Hepatocyte (in vitro differentiated cells): ENCODE results near the gene SLC17A5. TPM values are rescaled to one million over a fixed set of nuclear protein-coding genes. Genes with fewer than 3 reads are reported as not detected.

Source experiments
- DNase-seq: peaks from one replicate; pipeline ENCODE4 v3.0.0-alpha.2; 2016; ENCODE audit warnings: low spot score
- H2AFZ ChIP-seq: fragments of 200-600 bp; sonication (generic); 2 replicates; pipeline ENCODE4 v1.6.0; 2016; ENCODE audit warnings: antibody characterized with exemption, mild to moderate bottlenecking
- H3K27ac ChIP-seq: fragments of 200-600 bp; sonication (generic); 2 replicates; pipeline ENCODE4 v1.5.1; 2016; ENCODE audit warnings: mild to moderate bottlenecking
- H3K27me3 ChIP-seq: fragments of 200-600 bp; sonication (generic); 2 replicates; pipeline ENCODE4 v1.6.1; 2016
- H3K36me3 ChIP-seq: fragments of 200-600 bp; sonication (generic); replicated peaks from 2 replicates; pipeline ENCODE4 v1.5.1; 2016; ENCODE audit warnings: low read depth; ENCODE audit not compliant: insufficient read depth
- H3K4me1 ChIP-seq: fragments of 200-600 bp; sonication (generic); 2 replicates; pipeline ENCODE4 v1.5.1; 2016; ENCODE audit warnings: mild to moderate bottlenecking, moderate library complexity; ENCODE audit not compliant: insufficient read depth
- H3K4me2 ChIP-seq: fragments of 200-600 bp; sonication (generic); 2 replicates; pipeline ENCODE4 v1.6.0; 2016
- H3K4me3 ChIP-seq: fragments of 200-600 bp; sonication (generic); 2 replicates; pipeline ENCODE4 v1.5.1; 2016; ENCODE audit warnings: mild to moderate bottlenecking
- H3K79me2 ChIP-seq: fragments of 200-600 bp; sonication (generic); 2 replicates; pipeline ENCODE4 v1.6.0; 2017; ENCODE audit warnings: mild to moderate bottlenecking
- H3K9me2 ChIP-seq: fragments of 200-600 bp; sonication (generic); replicated peaks from 2 replicates; pipeline ENCODE4 v1.6.0; 2017; ENCODE audit warnings: mild to moderate bottlenecking; ENCODE audit not compliant: insufficient read depth
- H3K9me3 ChIP-seq: fragments of 200-600 bp; sonication (generic); 2 replicates; pipeline ENCODE4 v1.5.1; 2016; ENCODE audit warnings: low read depth, mild to moderate bottlenecking
- H4K20me1 ChIP-seq: fragments of 200-600 bp; sonication (generic); 2 replicates; pipeline ENCODE4 v1.6.0; 2016; ENCODE audit warnings: mild to moderate bottlenecking; ENCODE audit not compliant: insufficient read depth, poor library complexity, severe bottlenecking
- EZH2 ChIP-seq: fragments of 200-600 bp; sonication (generic); IDR thresholded peaks from 2 replicates; pipeline ENCODE4 v1.6.1; 2016; ENCODE audit warnings: antibody characterized with exemption, mild to moderate bottlenecking, borderline replicate concordance
- EZH2phosphoT487 ChIP-seq: fragments of 200-600 bp; sonication (generic); IDR thresholded peaks from one replicate; pipeline ENCODE4 v1.6.1; 2018; ENCODE audit warnings: antibody characterized with exemption, mild to moderate bottlenecking, low read depth, moderate library complexity; ENCODE audit not compliant: unreplicated experiment, severe bottlenecking
- WGBS: methylation state at CpG from one replicate; pipeline ENCODE4 v1.1.6; 2016; ENCODE audit warnings: low lambda C conversion rate; ENCODE audit errors: missing lambda C conversion rate; 5-methylcytosine and 5-hydroxymethylcytosine counted together
- polyA plus RNA-seq: library from polyadenylated mRNA; unstranded; fragments of >200 nt; fragmentation: Nextera tagmentation; extraction: Ambion mirVana; gene quantifications from 2 replicates; pipeline ENCODE4 v1.2.1, GENCODE V29; 2016
- total RNA-seq: library from RNA; depleted of rRNA; stranded (reverse); fragments of >200 nt; gene quantifications from 2 replicates; pipeline ENCODE4 v1.2.3, GENCODE V29; 2014
- TF ChIP-seq, protein P1 (sequence below): fragments of 200-600 bp; sonication (generic); IDR thresholded peaks from 2 replicates; pipeline ENCODE4 v1.5.1; 2016; ENCODE audit warnings: antibody characterized with exemption, mild to moderate bottlenecking; ENCODE audit not compliant: poor library complexity

The SLC17A5 gene
- total and polyA plus RNA-seq, 2 experiments from 2014 or later: 47.7 to 76.9 TPM

DNA sequence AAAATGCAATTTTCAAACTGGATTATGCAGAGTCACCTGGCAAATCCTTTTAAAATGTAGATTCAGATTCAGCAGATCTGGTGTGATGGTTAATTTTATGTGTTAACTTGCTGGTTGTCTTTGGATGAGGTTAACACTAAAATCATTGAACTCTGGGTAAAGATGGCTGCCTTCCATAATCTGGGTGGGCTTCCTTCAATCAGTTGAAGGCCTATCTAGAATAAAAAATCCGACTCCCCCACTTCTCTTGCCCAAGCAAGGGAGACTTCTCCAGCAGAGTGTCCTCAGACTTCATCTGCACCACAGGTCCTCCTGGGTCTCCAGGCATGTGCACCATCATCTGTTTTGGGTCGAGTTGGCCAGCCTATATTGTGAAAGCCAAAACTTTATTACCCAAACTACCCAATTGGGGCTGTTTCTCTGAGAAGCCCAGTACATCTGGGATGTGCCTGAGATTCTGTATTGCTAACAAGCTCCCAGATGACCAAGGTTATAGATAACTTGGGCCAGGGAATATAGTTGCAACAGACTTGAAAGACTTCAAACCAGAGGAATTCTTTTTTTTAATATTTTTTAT lies 1.6 kb upstream of the SLC17A5 start:
- no peak overlapping the region for H3K4me3 ChIP-seq
- H3K27me3 ChIP-seq: no peaks in the 10 kb centered on the region
- TF ChIP-seq, protein P1, sequence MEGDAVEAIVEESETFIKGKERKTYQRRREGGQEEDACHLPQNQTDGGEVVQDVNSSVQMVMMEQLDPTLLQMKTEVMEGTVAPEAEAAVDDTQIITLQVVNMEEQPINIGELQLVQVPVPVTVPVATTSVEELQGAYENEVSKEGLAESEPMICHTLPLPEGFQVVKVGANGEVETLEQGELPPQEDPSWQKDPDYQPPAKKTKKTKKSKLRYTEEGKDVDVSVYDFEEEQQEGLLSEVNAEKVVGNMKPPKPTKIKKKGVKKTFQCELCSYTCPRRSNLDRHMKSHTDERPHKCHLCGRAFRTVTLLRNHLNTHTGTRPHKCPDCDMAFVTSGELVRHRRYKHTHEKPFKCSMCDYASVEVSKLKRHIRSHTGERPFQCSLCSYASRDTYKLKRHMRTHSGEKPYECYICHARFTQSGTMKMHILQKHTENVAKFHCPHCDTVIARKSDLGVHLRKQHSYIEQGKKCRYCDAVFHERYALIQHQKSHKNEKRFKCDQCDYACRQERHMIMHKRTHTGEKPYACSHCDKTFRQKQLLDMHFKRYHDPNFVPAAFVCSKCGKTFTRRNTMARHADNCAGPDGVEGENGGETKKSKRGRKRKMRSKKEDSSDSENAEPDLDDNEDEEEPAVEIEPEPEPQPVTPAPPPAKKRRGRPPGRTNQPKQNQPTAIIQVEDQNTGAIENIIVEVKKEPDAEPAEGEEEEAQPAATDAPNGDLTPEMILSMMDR: no peak
- WGBS: 90% methylated on average over 2 of the region's 2 CpGs
- H4K20me1 ChIP-seq: no peaks in the 10 kb centered on the region
- no peaks in the 10 kb centered on the region for H3K36me3 ChIP-seq
- H3K4me1 ChIP-seq: peaks cover 7% of the 10 kb centered on the region
- H3K9me3 ChIP-seq: no peaks in the 10 kb centered on the region
- peak overlapping the region; percentile 74 for H3K4me2 ChIP-seq
- peaks cover 16% of the 10 kb centered on the region for H3K79me2 ChIP-seq
- no peaks in the 10 kb centered on the region for H3K9me2 ChIP-seq
- H2AFZ ChIP-seq: peak overlapping the region; percentile 96
- peak overlapping the region; percentile 97 for H3K27ac ChIP-seq
- DNase-seq: no peak

DNA sequence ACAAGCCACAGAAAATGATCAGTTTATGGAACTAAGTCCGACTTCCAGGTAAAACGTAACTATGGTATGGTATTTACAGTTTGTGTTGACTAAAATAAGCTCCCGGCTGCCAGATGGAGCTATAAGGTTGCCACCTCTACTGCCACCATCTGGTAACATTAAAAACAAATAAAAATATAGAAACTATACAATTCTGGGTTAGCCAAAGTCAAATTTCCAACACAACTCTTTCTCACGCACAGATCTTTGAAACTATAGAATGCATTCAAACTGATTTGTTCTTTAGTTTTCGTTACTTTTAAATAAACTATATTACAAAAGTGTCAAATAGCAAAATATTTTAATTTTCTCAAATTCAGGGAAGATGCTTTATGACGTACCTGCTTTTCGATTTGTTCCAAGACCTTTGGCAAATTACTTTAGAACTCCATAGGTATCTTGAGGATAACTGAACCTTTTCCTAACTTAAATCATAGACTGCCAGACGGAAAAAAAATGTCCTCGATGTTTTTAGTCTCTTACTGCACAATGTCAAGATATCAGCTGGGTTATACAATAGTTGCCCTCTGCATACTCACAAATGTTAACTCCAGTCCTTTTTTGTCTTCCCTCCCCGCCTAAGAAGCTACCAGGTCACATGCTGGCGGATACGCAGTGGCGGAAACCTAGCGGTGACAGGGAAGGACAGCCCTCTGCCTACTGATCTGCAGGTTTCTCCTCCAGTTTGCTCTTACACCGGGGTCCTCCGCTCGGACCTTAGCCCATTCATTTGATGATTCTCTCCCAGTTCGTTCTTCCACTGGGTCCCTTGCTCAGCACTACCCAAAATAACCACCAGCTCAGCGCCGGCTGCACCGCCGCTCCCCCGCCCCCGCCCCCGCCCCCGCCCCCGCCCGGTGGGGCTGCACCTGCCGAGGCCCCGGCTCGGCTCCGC lies 888 bp downstream of the SLC17A5 start:
- Histone ChIP-seq H3K9me2 (no peaks in the 10 kb centered on the region), H3K79me2 (peaks cover 16% of the 10 kb centered on the region), H4K20me1 (no peaks in the 10 kb centered on the region), H3K4me2 (peak overlapping the region; percentile 82), H3K27me3 (no peaks in the 10 kb centered on the region), H2AFZ (peak overlapping the region; percentile 95), H3K4me1 (peaks cover 7% of the 10 kb centered on the region), H3K9me3 (no peaks in the 10 kb centered on the region), H3K27ac (peak overlapping the region; percentile 97), H3K4me3 (peak overlapping the region; percentile 99), H3K36me3 (no peaks in the 10 kb centered on the region)
- TF ChIP-seq EZH2: no peak
- TF ChIP-seq, protein P1: peak; percentile 45
- DNase-seq: peak; percentile 70
- WGBS: 8% methylated on average over 17 of the region's 32 CpGs

DNA sequence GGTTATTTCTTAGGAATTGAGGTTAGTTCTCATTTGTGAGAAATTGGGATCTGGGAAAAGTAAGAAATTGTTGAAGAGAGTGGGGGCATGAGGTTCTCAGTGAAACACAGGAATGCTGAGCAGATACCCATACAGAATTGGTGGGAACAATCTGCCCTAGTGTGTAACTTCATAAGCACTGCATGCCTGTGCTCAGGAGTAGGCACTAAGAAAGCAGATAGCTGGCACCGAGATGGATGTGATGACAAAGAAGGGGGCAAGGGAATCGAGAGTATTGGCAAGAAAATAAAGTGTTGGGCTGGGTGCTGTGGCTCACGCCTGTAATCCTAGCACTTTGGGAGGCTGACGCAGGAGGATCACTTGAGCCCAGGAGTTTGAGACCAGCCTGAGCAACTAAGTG lies 4.0 kb downstream of the SLC17A5 start:
- Histone ChIP-seq H3K4me1 (peaks cover 7% of the 10 kb centered on the region), H2AFZ (no peak overlapping the region)
- WGBS: 71% methylated on average over 4 of the region's 4 CpGs

More for the DNA sequence above, 4.0 kb downstream of the SLC17A5 start:
- Histone ChIP-seq H3K27ac (no peak overlapping the region), H3K27me3 (no peaks in the 10 kb centered on the region), H3K9me2 (no peaks in the 10 kb centered on the region), H3K4me2 (no peak overlapping the region), H3K9me3 (no peaks in the 10 kb centered on the region), H4K20me1 (no peaks in the 10 kb centered on the region), H3K4me3 (no peak overlapping the region), H3K36me3 (no peaks in the 10 kb centered on the region), H3K79me2 (peaks cover 16% of the 10 kb centered on the region)
- TF ChIP-seq, protein P1: no peak
- TF ChIP-seq EZH2 (no peak), EZH2phosphoT487 (no peak)
- no peak for DNase-seq
